ENCODE measurements around the gene VGLL2.

DNA sequence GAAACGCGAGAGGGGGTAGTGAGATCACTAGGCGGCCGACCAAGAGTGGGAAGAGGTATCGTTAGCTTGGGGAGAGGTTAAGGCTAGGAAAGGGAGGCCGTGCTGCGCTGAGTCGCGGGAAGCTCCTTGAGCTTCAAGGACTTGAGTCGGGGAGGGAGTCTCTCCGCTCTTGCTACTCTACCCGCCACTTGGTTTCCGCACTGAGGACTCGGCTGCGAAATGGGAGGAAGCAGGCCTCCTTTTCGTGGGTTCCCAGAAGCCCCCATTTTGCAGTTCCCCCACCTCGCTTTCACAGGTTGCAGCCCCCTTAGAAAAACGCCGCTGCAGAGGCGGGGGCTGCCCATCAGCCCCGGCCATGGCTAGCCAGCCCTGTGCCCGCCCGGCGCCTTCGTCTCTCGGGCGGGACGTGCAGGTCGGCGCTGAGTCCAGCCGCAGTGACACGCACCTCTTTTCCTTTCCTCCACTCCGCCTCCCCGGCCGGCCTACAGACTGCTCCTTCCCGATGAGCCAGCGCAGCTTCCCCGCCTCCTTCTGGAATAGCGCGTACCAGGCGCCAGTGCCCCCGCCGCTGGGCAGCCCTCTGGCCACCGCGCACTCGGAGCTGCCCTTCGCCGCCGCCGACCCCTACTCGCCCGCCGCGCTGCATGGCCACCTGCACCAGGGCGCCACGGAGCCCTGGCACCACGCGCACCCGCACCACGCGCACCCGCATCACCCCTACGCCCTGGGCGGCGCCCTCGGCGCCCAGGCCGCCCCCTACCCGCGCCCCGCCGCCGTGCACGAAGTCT, 4.9 kb downstream of the VGLL2 start:
- TF ChIP-seq, protein P1, sequence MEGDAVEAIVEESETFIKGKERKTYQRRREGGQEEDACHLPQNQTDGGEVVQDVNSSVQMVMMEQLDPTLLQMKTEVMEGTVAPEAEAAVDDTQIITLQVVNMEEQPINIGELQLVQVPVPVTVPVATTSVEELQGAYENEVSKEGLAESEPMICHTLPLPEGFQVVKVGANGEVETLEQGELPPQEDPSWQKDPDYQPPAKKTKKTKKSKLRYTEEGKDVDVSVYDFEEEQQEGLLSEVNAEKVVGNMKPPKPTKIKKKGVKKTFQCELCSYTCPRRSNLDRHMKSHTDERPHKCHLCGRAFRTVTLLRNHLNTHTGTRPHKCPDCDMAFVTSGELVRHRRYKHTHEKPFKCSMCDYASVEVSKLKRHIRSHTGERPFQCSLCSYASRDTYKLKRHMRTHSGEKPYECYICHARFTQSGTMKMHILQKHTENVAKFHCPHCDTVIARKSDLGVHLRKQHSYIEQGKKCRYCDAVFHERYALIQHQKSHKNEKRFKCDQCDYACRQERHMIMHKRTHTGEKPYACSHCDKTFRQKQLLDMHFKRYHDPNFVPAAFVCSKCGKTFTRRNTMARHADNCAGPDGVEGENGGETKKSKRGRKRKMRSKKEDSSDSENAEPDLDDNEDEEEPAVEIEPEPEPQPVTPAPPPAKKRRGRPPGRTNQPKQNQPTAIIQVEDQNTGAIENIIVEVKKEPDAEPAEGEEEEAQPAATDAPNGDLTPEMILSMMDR (conservative IDR thresholded peaks at IDR 0.05; ENCODE audit: low read length) = no peak
- no peak for TF ChIP-seq EZH2phosphoT487 (IDR thresholded peaks at IDR 0.05; ENCODE audit: borderline replicate concordance)

All from Loucy (cell line).